HepG2 (cell line): ENCODE measurements around the gene SLC2A4. TPM values are rescaled to one million over a fixed set of nuclear protein-coding genes. Genes with fewer than 3 reads are reported as not detected.

Experiments
- CAMTA2 ChIP-seq: sonication (generic); formaldehyde crosslinking; IDR thresholded peaks from 2 replicates; pipeline ENCODE4 v1.4.0; 2020; ENCODE audit warnings: mild to moderate bottlenecking, missing genetic modification reagents, borderline replicate concordance
- DMTF1 ChIP-seq: sonication (generic); formaldehyde crosslinking; IDR thresholded peaks from 2 replicates; pipeline ENCODE4 v1.4.0; 2020; ENCODE audit warnings: mild to moderate bottlenecking, missing genetic modification reagents
- FOXK1 ChIP-seq: sonication (generic); formaldehyde crosslinking; IDR thresholded peaks from 2 replicates; pipeline ENCODE4 v1.4.0; 2020; ENCODE audit warnings: low read depth, missing genetic modification reagents, borderline replicate concordance
- HNRNPUL1 ChIP-seq: fragments of 200-400 bp; formaldehyde crosslinking; IDR thresholded peaks from 2 replicates; pipeline ENCODE4 v1.6.1; 2017; ENCODE audit warnings: low read depth, mild to moderate bottlenecking, low read length, moderate library complexity
- NFKBIZ ChIP-seq: IDR thresholded peaks from 2 replicates; pipeline ENCODE4 v1.6.1; 2018; ENCODE audit warnings: missing genetic modification reagents, missing compliant biosample characterization
- SCMH1 ChIP-seq: sonication (generic); formaldehyde crosslinking; IDR thresholded peaks from 2 replicates; pipeline ENCODE4 v1.9.0; 2021; ENCODE audit warnings: missing genetic modification reagents, mild to moderate bottlenecking, borderline replicate concordance
- ZBTB3 ChIP-seq: sonication (generic); formaldehyde crosslinking; IDR thresholded peaks from 2 replicates; pipeline ENCODE4 v1.4.0; 2020; ENCODE audit warnings: low read depth, mild to moderate bottlenecking, moderate library complexity, missing genetic modification reagents, borderline replicate concordance
- ZNF136 ChIP-seq: sonication (generic); formaldehyde crosslinking; IDR thresholded peaks from 2 replicates; pipeline ENCODE4 v1.8.1; 2022; ENCODE audit warnings: low read depth, mild to moderate bottlenecking, moderate library complexity, missing genetic modification reagents
- ZNF597 ChIP-seq: sonication (generic); formaldehyde crosslinking; IDR thresholded peaks from 2 replicates; pipeline ENCODE4 v1.5.0; 2020; ENCODE audit warnings: missing genetic modification reagents
- ZNF740 ChIP-seq: sonication (generic); formaldehyde crosslinking; IDR thresholded peaks from 2 replicates; pipeline ENCODE4 v1.4.0; 2020; ENCODE audit warnings: missing genetic modification reagents
- ZSCAN12 ChIP-seq: sonication (generic); formaldehyde crosslinking; IDR thresholded peaks from 2 replicates; pipeline ENCODE4 v1.9.0; 2021; ENCODE audit warnings: mild to moderate bottlenecking, missing genetic modification reagents
- ZSCAN30 ChIP-seq: sonication (generic); formaldehyde crosslinking; IDR thresholded peaks from 2 replicates; pipeline ENCODE4 v1.5.0; 2020; ENCODE audit warnings: mild to moderate bottlenecking, missing genetic modification reagents
- polyA plus RNA-seq, 8 experiments: library from polyadenylated mRNA; depleted of rRNA in 3 of 8; stranded (reverse) in 7 of 8; unstranded in 1 of 8; fragments of >200 nt; fragmentation: Illumina TruSeq in 4 of 8; extraction: Trizol in 4 of 8; gene quantifications; 2 replicates each; pipeline versions ENCODE4 v1.2.1 to v1.2.3, GENCODE V29; 2011 to 2016; ENCODE audit warnings: low read depth in 4 of 8, missing spikeins in 1 of 8, mixed read lengths in 1 of 8; ENCODE audit not compliant: insufficient read depth in 1 of 8
- total RNA-seq, 5 experiments: library from RNA; depleted of rRNA; stranded (reverse); fragments of >200 nt; fragmentation: Illumina TruSeq; extraction: Trizol; gene quantifications; 2 replicates each; pipeline ENCODE4 v1.2.3, GENCODE V29; 2016; ENCODE audit warnings: low read depth in 1 of 5
- TF ChIP-seq, protein P1 (sequence below): sonication (generic); formaldehyde crosslinking; IDR thresholded peaks from 2 replicates; pipeline ENCODE4 v1.5.1; 2020; ENCODE audit warnings: missing genetic modification reagents, mild to moderate bottlenecking, borderline replicate concordance
- TF ChIP-seq, protein P2 (sequence below): sonication (generic); formaldehyde crosslinking; conservative IDR thresholded peaks from 2 replicates; pipeline ENCODE4 v1.4.0; 2020; ENCODE audit warnings: missing genetic modification reagents
- TF ChIP-seq, protein P3 (sequence below): sonication (generic); formaldehyde crosslinking; IDR thresholded peaks from 2 replicates; pipeline ENCODE4 v1.4.0; 2020; ENCODE audit warnings: mild to moderate bottlenecking, missing genetic modification reagents

The SLC2A4 gene
- total and polyA plus RNA-seq, 2 of the 13 experiments (the other 11 are each of a cell fraction or from before 2014, with no cell fraction given): 4.9 to 5.8 TPM

- TF ChIP-seq CAMTA2 (no peak), ZSCAN12 (CRISPR knock-in tag) (peak; percentile 73; the same call in 1 of the 2 replicates), DMTF1 (CRISPR knock-in tag) (no peak), NFKBIZ (CRISPR knock-in tag) (0 out of 2 replicates have a peak, but pooled peaks have one; percentile 28), ZNF597 (no peak), ZSCAN30 (CRISPR knock-in tag) (no peak), ZBTB3 (CRISPR knock-in tag) (no peak), HNRNPUL1 (no peak), ZNF740 (CRISPR knock-in tag) (0 out of 2 replicates have a peak, but pooled peaks have one; percentile 36), SCMH1 (CRISPR knock-in tag) (no peak), FOXK1 (CRISPR knock-in tag) (peak; percentile 84; the same call in 1 of the 2 replicates), ZNF136 (CRISPR knock-in tag) (no peak)
- TF ChIP-seq, protein P1, sequence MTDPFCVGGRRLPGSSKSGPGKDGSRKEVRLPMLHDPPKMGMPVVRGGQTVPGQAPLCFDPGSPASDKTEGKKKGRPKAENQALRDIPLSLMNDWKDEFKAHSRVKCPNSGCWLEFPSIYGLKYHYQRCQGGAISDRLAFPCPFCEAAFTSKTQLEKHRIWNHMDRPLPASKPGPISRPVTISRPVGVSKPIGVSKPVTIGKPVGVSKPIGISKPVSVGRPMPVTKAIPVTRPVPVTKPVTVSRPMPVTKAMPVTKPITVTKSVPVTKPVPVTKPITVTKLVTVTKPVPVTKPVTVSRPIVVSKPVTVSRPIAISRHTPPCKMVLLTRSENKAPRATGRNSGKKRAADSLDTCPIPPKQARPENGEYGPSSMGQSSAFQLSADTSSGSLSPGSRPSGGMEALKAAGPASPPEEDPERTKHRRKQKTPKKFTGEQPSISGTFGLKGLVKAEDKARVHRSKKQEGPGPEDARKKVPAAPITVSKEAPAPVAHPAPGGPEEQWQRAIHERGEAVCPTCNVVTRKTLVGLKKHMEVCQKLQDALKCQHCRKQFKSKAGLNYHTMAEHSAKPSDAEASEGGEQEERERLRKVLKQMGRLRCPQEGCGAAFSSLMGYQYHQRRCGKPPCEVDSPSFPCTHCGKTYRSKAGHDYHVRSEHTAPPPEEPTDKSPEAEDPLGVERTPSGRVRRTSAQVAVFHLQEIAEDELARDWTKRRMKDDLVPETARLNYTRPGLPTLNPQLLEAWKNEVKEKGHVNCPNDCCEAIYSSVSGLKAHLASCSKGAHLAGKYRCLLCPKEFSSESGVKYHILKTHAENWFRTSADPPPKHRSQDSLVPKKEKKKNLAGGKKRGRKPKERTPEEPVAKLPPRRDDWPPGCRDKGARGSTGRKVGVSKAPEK (CRISPR knock-in tag): no peak
- TF ChIP-seq, protein P2, sequence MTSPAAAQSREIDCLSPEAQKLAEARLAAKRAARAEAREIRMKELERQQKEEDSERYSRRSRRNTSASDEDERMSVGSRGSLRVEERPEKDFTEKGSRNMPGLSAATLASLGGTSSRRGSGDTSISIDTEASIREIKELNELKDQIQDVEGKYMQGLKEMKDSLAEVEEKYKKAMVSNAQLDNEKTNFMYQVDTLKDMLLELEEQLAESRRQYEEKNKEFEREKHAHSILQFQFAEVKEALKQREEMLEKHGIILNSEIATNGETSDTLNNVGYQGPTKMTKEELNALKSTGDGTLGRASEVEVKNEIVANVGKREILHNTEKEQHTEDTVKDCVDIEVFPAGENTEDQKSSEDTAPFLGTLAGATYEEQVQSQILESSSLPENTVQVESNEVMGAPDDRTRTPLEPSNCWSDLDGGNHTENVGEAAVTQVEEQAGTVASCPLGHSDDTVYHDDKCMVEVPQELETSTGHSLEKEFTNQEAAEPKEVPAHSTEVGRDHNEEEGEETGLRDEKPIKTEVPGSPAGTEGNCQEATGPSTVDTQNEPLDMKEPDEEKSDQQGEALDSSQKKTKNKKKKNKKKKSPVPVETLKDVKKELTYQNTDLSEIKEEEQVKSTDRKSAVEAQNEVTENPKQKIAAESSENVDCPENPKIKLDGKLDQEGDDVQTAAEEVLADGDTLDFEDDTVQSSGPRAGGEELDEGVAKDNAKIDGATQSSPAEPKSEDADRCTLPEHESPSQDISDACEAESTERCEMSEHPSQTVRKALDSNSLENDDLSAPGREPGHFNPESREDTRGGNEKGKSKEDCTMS (CRISPR knock-in tag): no peak
- TF ChIP-seq, protein P3, sequence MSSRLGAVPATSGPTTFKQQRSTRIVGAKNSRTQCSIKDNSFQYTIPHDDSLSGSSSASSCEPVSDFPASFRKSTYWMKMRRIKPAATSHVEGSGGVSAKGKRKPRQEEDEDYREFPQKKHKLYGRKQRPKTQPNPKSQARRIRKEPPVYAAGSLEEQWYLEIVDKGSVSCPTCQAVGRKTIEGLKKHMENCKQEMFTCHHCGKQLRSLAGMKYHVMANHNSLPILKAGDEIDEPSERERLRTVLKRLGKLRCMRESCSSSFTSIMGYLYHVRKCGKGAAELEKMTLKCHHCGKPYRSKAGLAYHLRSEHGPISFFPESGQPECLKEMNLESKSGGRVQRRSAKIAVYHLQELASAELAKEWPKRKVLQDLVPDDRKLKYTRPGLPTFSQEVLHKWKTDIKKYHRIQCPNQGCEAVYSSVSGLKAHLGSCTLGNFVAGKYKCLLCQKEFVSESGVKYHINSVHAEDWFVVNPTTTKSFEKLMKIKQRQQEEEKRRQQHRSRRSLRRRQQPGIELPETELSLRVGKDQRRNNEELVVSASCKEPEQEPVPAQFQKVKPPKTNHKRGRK (CRISPR knock-in tag): no peak
These were observed 33.4 kb downstream of the SLC2A4 start, which contains the start of gene GPS2 (continued) for GRCh38 chr17:7314719-7315569.
